ENCODE results near the gene ITGA11.

ITGA11 gene

GRCh38 chr15:68389041-68389930 lies 42.7 kb downstream of the ITGA11 start:
- peak; percentile 46 for DNase-seq

- DNase-seq: peak; percentile 22
Observed at GRCh38 chr15:68387381-68388143, 44.4 kb downstream of the ITGA11 start.

GRCh38 chr15:68386587-68387288 lies 45.2 kb downstream of the ITGA11 start:
- DNase-seq: peak; percentile 10

- DNase-seq: peak; percentile 23
Observed at GRCh38 chr15:68385671-68386586, 46.0 kb downstream of the ITGA11 start.

GRCh38 chr15:68385240-68385561 lies 46.8 kb downstream of the ITGA11 start:
- DNase-seq: peak; percentile 33

- peak; percentile 33 for DNase-seq
Observed at GRCh38 chr15:68384451-68385239, 47.3 kb downstream of the ITGA11 start.

- peak; percentile 55 for DNase-seq
Observed at GRCh38 chr15:68383161-68384074, 48.5 kb downstream of the ITGA11 start.

- DNase-seq: peak; percentile 13
Observed at GRCh38 chr15:68382286-68383007, 49.5 kb downstream of the ITGA11 start.

GRCh38 chr15:68380456-68380855 lies 51.5 kb downstream of the ITGA11 start:
- peak; percentile 32 for DNase-seq

- peak; percentile 37 for DNase-seq
Observed at GRCh38 chr15:68379759-68380290, 52.1 kb downstream of the ITGA11 start.

GRCh38 chr15:68379058-68379758 lies 52.8 kb downstream of the ITGA11 start:
- peak; percentile 33 for DNase-seq

- DNase-seq: no peak
Observed at GRCh38 chr15:68378595-68378994, 53.4 kb downstream of the ITGA11 start.

GRCh38 chr15:68377766-68378165 lies 54.2 kb downstream of the ITGA11 start:
- DNase-seq: peak; percentile 25

GRCh38 chr15:68376447-68377060 lies 55.4 kb downstream of the ITGA11 start:
- DNase-seq: peak; percentile 36

GRCh38 chr15:68375716-68376220 lies 56.2 kb downstream of the ITGA11 start:
- peak; percentile 28 for DNase-seq

- no peak for DNase-seq
Observed at GRCh38 chr15:68375191-68375631, 56.8 kb downstream of the ITGA11 start.

GRCh38 chr15:68374168-68374745 lies 57.7 kb downstream of the ITGA11 start:
- peak; percentile 36 for DNase-seq

Measured in activated CD8-positive, alpha-beta memory T cell treated with anti-CD3 and anti-CD28 coated beads, Interleukin-2, amount 50 U/mL, for 48 hours (primary cell).